ENCODE results near the gene ZC3H7A. TPM values are rescaled to one million over a fixed set of nuclear protein-coding genes. Genes with fewer than 3 reads are reported as not detected.
"Not testable (repeated sequence)": the region's sequence is repeated elsewhere in the genome, so short reads cannot be mapped to it uniquely, and the experiment has no call there.

The ZC3H7A gene
- total RNA-seq, 2 experiments from 2014 or later, result 62.3 to 67.8 TPM

GRCh38 chr16:11816123-11816522 lies 19.1 kb upstream of the ZC3H7A start:
- POLR2A ChIA-PET, result no interaction called here
- Mint-ChIP-seq H3K4me3 (no peak overlapping the region), H3K9me3 (no peaks in the 10 kb centered on the region), H3K4me1 (ENCODE audit: low read depth) (peaks cover 4% of the 10 kb centered on the region), H3K36me3 (ENCODE audit: low read depth) (no peaks in the 10 kb centered on the region), H3K27me3 (no peaks in the 10 kb centered on the region), H3K27ac (no peak overlapping the region)
- ATAC-seq (no peak), DNase-seq (no peak)
- intact Hi-C loops (cut with micrococcal nuclease), result loop anchor here (5.0 kb wide), 1 partner anchor 409 kb away; no protein-coding TSS in a partner anchor
- TF ChIP-seq, protein P1, sequence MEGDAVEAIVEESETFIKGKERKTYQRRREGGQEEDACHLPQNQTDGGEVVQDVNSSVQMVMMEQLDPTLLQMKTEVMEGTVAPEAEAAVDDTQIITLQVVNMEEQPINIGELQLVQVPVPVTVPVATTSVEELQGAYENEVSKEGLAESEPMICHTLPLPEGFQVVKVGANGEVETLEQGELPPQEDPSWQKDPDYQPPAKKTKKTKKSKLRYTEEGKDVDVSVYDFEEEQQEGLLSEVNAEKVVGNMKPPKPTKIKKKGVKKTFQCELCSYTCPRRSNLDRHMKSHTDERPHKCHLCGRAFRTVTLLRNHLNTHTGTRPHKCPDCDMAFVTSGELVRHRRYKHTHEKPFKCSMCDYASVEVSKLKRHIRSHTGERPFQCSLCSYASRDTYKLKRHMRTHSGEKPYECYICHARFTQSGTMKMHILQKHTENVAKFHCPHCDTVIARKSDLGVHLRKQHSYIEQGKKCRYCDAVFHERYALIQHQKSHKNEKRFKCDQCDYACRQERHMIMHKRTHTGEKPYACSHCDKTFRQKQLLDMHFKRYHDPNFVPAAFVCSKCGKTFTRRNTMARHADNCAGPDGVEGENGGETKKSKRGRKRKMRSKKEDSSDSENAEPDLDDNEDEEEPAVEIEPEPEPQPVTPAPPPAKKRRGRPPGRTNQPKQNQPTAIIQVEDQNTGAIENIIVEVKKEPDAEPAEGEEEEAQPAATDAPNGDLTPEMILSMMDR (IDR thresholded peaks at IDR 0.05), result no peak
- CTCF ChIA-PET, result interaction anchor here (1.2 kb wide), 1 partner anchor 19 kb away, joined by 3 read pairs; no protein-coding TSS in a partner anchor

- intact Hi-C loops (cut with micrococcal nuclease), result loop anchor here (5.0 kb wide), 1 partner anchor 407 kb away; no protein-coding TSS in a partner anchor
- H3K36me3 Mint-ChIP-seq (ENCODE audit: low read depth); H3K9me3 Mint-ChIP-seq; H3K27ac Mint-ChIP-seq; H3K27me3 Mint-ChIP-seq; H3K4me3 Mint-ChIP-seq; DNase-seq; ATAC-seq: not testable (repeated sequence)
- H3K4me1 Mint-ChIP-seq (ENCODE audit: low read depth), result peaks cover 12% of the 10 kb centered on the region
- ChIA-PET POLR2A (interaction anchor here (0.6 kb wide), 1 partner anchor 18 kb away, joined by 3 read pairs; the partner anchor contains the start of gene ZC3H7A), CTCF (interaction anchor here (1.0 to 1.2 kb wide), 3 partner anchors 13 to 18 kb away, joined by 3 read pairs; partner anchors contain the start of gene ZC3H7A)
Measured at GRCh38 chr16:11814800-11815199, 17.7 kb upstream of the ZC3H7A start.

GRCh38 chr16:11806721-11807120 lies 9.7 kb upstream of the ZC3H7A start:
- peaks cover 14% of the 10 kb centered on the region for H3K4me1 Mint-ChIP-seq (ENCODE audit: low read depth)
- no peaks in the 10 kb centered on the region for H3K27me3 Mint-ChIP-seq
- intact Hi-C loops (cut with micrococcal nuclease), result no loop called here
- no peak for DNase-seq
- no peaks in the 10 kb centered on the region for H3K9me3 Mint-ChIP-seq
- POLR2A ChIA-PET, result no interaction called here
- ATAC-seq, result no peak
- TF ChIP-seq, protein P1 (IDR thresholded peaks at IDR 0.05), result no peak
- no peaks in the 10 kb centered on the region for H3K36me3 Mint-ChIP-seq (ENCODE audit: low read depth)
- CTCF ChIA-PET, result interaction anchor here (1.0 to 1.2 kb wide), 2 partner anchors 10 to 275 kb away, joined by 3 to 5 read pairs; partner anchors contain the start of gene ZC3H7A
- no peak overlapping the region for H3K4me3 Mint-ChIP-seq
- no peak overlapping the region for H3K27ac Mint-ChIP-seq

- DNase-seq (no peak), ATAC-seq (no peak)
- no peaks in the 10 kb centered on the region for H3K27me3 Mint-ChIP-seq
- TF ChIP-seq, protein P1 (IDR thresholded peaks at IDR 0.05), result no peak
- ChIA-PET CTCF (no interaction called here), POLR2A (no interaction called here)
- H3K4me3 Mint-ChIP-seq, result no peak overlapping the region
- no peaks in the 10 kb centered on the region for H3K36me3 Mint-ChIP-seq (ENCODE audit: low read depth)
- H3K27ac Mint-ChIP-seq, result no peak overlapping the region
- intact Hi-C loops (cut with micrococcal nuclease), result no loop called here
- H3K4me1 Mint-ChIP-seq (ENCODE audit: low read depth), result peaks cover 19% of the 10 kb centered on the region
- H3K9me3 Mint-ChIP-seq, result no peaks in the 10 kb centered on the region
Measured at GRCh38 chr16:11805556-11805955, 8.5 kb upstream of the ZC3H7A start.

DNA sequence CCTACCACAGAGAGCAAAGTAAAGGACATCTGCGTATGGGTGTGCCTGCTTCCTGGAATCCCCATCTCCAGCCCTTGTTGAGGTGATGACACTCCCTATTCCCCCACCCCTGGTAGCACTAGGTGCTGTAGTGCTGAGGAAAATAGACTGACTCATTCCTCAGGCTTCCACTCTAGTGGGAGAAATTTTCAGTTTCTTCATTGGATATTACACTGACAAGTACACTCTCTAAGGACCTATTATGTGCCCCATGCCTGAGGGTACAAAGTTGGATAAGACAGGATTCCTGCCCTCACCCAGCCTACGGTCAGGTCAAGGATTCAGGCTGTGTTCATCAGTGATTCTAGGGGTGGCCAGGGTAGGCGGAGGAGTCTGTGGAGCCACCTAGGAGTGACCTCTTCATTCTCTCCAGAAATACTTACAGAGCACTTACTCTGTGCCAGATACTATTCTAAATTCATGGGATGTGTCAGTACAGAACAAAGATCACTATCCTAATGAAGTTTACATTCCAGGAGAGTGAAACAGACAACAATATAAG lies 4.5 kb upstream of the ZC3H7A start:
- TF ChIP-seq, protein P1 (IDR thresholded peaks at IDR 0.05), result no peak
- Mint-ChIP-seq H3K4me1 (ENCODE audit: low read depth) (peaks cover 28% of the 10 kb centered on the region), H3K27ac (no peak overlapping the region), H3K27me3 (no peaks in the 10 kb centered on the region), H3K4me3 (no peak overlapping the region), H3K36me3 (ENCODE audit: low read depth) (peaks cover 3% of the 10 kb centered on the region), H3K9me3 (no peaks in the 10 kb centered on the region)
- DNase-seq (no peak), ATAC-seq (no peak)
- ChIA-PET CTCF (no interaction called here), POLR2A (no interaction called here)
- intact Hi-C loops (cut with micrococcal nuclease), result no loop called here
